ENCODE measurements around the gene STARD8.
"Not testable (repeated sequence)": the region's sequence is repeated elsewhere in the genome, so short reads cannot be mapped to it uniquely, and the experiment has no call there.

Gene STARD8

GRCh38 chrX:68718443-68718820 is 71.0 kb downstream of the STARD8 start:
- no peak for FAIRE-seq

GRCh38 chrX:68719181-68719903 is 71.9 kb downstream of the STARD8 start:
- FAIRE-seq: no peak

DNA sequence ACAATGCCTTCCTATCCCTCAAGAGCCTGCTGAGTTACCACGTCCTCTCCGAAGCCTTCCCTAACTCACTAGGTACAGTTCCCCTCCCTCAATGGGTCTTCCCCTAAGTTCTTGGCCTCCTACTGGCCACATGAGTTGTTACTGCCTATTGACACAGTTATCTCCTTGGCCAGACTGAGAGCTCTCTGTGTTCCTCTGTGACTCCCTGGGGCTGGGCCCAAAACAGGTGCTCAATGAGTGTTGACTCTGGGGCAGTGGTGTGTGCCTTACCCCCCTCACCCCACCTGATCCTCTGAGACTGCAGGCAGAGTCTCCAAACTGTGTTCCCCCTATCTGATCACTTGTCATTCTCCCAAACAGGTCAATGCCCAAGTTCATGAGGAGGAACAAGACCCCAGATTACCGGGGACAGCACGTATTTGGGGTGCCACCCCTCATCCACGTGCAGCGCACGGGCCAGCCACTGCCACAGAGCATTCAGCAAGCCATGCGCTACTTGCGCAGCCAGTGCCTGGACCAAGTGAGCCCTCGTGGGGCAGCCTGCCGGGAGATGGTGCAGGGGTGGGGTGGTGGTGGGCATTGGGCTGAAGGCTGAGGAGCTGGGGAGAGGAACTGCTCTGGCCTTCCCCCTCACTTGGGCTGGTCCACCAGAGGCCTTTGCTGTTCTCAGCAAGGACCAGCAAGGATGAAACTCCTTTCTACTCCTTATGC is 72.6 kb downstream of the STARD8 start:
- FAIRE-seq: no peak

- no peak for FAIRE-seq
Measured at GRCh38 chrX:68720851-68721250, 73.4 kb downstream of the STARD8 start.

- FAIRE-seq: no peak
Measured at GRCh38 chrX:68721546-68721945, 74.1 kb downstream of the STARD8 start.

DNA sequence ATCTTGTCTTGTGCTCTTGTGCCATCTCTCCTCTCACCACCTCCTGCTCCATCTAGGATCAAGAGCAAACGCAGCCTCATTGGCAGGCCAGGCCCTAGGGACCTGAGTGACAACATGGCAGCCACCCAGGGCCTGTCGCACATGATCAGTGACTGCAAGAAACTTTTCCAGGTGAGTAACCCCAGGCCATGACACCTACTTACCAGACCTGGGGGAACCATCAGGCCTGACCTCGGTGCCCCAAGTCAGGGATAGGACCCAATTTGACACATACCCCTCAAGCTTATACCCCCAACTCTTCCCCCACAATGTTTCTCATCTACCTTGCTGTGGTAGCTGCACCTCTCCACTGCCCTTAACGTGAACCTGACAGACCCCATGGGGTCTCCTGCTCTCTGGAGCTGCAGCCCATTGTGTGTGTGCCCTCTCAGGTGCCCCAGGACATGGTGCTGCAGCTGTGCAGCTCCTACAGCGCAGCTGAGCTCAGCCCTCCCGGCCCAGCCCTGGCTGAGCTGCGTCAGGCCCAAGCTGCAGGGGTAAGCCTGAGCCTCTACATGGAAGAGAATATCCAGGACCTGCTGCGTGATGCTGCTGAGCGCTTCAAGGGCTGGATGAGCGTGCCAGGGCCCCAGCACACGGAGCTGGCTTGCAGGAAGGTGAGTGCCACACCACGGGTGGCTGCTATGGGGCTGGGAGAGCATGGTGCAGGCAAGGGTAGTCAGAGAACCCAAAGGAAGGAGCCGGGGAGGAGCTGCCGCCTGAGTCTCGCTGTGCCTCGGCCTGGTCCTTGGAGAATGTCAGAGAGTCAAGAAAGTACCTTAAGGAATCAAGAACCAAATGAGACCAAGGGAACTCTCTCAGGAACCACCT is 74.8 kb downstream of the STARD8 start:
- FAIRE-seq: no peak

DNA sequence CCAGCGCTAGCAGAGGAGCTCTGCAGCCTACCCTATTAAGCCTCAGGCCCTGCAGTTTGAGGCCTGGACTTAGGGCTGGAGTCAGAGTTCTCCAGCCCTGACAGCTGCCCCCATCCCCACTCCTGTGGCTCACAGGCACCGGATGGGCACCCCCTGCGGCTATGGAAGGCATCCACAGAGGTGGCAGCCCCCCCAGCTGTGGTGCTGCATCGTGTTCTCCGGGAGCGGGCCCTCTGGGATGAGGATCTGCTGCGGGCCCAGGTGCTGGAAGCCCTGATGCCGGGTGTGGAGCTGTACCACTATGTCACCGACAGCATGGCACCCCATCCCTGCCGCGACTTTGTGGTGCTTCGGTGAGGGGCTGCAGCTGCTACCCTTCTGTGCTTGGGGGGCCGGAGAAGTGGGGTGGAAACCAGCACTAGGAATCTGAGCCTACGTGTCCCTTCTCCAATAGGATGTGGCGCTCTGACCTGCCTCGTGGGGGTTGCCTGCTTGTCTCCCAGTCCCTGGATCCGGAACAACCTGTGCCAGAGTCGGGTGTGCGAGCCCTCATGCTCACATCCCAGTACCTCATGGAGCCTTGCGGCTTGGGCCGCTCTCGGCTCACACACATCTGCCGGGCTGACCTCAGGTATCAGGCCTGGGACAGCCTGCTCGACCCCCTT is 76.2 kb downstream of the STARD8 start:
- FAIRE-seq: no peak

DNA sequence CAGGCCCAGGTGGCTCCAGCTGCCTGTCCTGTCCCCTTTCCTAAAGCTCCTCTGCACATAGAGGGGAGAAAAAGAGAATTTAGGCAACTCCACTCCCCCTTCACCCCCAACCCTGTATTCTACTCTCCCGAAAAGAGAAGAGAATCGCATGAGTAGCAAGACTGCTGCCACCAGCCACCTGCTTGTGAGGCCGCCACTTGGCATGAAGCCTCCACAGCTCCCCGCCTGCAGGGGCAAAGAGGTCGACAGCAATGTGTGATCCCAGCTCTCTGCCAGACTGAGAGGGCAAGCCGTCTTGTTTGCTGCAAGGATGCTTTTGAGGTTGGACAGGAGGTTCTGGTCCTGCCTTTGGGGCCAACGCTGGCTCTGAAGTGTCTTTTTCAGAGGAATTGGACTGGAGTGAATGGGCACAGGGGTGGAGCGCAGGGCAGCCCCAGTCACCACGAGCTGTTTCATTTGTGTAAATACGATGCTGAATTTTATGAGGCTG is 77.1 kb downstream of the STARD8 start:
- FAIRE-seq: no peak

DNA sequence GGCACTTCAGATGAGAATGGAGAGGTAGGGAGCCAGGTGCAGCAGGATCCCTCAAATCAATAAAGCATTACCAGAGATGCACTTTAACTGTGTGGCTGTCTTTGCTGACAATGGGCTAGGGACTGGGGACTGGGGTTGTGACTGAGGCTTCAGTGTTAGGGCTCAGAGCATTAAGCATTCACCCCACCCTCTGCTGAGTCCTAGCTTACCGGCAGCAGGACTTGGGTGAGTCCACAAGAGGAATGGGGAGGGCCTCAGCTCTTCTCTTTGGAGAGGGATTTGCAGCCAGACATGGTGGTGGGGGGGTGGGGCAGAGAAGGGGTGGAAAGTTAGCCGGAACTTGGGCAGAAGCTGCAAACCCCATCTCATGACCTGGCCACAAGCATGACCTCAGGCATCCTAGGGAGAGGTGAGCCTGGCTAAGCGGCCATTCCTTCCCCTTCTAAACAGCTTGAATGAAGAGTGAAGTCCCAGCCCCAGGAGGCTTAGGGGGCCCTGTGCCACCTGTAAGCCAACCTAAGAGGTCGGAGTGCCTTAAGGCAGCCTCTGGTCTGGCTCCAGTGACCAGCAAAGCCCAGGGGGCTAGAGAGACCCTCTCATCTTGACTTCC is 78.4 kb downstream of the STARD8 start:
- no peak for FAIRE-seq

GRCh38 chrX:68726366-68726765 is 78.9 kb downstream of the STARD8 start:
- FAIRE-seq: no peak

- no peak for FAIRE-seq
Measured at GRCh38 chrX:68727696-68728095, 80.2 kb downstream of the STARD8 start.

- no peak for FAIRE-seq
Measured at GRCh38 chrX:68728186-68728585, 80.7 kb downstream of the STARD8 start.

- no peak for FAIRE-seq
Measured at GRCh38 chrX:68731254-68731653, 83.8 kb downstream of the STARD8 start.

- no peak for FAIRE-seq
Measured at GRCh38 chrX:68732906-68733493, 85.5 kb downstream of the STARD8 start.

DNA sequence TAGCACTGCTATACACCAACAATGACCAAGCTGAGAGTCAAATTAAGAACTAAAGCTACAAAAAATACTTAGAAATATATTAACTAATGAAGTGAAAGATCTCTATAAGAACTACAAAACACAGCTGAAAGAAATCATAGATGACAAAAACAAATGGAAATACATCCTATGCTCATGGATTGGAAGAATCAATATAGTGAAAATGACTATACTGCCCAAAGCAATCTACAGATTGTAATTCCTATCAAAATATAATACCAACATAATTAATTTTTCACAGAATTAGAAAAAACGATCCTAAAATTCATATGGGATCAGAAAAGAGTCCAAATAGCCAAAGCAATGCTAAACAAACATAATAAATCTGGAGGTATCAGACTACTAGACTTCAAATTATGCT is 87.8 kb downstream of the STARD8 start:
- FAIRE-seq: no peak

DNA sequence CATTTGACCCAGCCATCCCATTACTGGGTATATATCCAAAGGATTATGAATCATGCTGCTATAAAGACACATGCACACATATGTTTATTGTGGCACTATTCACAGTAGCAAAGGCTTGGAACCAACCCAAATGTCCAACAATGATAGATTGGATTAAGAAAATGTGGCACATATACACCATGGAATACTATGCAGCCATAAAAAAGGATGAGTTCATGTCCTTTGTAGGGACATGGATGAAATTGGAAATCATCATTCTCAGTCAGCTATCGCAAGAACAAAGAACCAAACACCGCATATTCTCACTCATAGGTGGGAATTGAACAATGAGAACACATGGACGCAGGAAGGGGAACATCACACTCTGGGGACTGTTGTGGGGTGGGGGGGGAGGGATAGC is 94.4 kb downstream of the STARD8 start:
- not testable (repeated sequence) for FAIRE-seq

DNA sequence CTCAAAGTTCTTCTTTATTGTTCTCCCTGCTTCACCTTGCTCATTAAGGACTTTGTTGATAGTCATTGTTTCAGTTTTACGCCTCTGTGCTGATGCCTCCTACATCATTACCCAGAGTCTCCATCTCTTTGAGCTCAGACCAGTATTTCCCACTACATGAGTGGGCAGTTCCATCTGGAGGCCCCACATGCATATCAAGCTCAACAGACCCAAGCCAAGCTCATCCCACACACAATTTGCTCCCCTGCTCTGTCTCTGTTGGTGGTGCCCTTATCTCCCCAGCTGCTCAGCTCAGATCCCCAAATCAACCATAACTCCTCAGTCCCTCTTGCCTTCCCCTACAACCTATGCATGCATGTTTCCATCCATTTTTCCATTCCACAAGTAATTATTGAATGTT is 96.3 kb downstream of the STARD8 start:
- FAIRE-seq: no peak

DNA sequence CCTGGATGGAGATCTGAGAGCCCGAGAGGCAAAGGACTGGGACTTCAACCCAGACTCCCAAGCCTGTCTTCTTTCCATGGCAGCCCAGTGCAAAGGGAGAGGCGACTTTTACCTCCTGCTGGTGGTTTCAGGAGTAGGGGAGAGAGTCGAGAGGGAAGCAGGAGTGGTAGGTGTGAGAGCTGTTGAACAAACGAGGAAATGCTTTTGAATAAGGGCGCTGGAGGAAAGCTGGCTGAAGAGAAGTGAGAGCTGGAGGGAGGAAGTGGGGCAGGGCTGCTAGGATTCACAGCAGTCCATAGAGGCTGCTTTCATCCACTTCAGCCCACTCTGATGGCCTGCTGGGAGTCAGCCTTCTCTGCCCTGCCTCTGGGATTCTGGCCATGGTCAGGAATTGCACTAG is 99.5 kb downstream of the STARD8 start:
- FAIRE-seq: no peak

DNA sequence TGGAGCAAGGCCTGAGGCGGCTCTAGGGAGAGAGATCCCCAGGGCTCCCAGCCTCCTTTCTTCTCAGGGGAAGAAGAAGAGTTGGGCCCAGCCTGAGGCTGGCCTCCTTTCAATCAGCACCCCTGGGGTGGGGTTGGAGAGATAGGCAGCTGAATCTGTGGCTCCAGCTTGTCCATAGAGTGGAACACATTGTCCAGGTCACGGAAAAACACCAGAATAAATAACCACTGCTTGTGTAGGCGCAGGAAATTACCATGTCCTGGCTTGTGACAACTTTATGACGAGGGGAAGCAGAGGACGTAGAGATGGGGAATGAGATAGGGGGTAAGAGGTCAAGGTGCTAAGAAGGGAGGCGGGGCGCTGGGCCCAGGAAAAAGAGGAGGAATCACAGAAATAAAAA is 100.6 kb downstream of the STARD8 start:
- FAIRE-seq: no peak

DNA sequence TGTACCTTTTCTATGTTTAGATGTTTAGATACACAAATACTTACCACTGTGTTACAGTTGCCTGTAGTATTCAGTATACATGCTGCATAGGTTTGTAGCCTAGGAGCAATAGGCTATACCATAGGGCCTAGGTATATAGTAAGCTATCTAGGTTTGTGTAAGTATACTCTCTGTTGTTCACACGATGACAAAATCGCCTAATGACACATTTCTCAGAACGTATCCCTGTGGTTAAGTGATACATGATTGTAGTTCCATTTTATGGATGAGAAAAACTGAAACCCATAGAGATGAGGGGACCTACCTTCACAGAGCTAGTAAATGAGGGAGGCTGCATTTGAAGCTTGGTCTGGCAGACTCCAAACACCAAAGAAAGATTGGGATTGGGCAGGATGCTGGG is 102.0 kb downstream of the STARD8 start:
- no peak for FAIRE-seq

DNA sequence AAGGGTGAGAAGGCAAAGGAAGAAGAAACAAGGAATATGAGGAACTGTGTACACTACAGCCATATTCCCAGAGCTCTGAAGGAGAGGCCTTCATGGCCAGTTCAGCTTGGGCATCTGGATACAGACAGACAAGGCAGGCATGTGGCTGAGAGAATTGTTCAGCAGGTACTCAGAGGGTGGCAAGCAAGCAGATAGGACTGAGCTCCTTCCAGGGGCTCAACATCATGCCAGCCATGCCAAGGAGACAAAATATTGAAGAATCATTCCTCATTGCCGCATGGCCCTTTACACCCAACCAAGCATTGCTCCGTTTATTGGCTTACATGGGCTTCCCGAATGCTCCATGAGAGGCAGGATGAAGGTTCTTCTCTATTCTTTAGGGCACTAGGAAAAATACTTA is 102.8 kb downstream of the STARD8 start:
- no peak for FAIRE-seq

GRCh38 chrX:68751372-68751771 is 103.9 kb downstream of the STARD8 start:
- no peak for FAIRE-seq

All from colon (tissue), 2 donors.